Endodermal cell (in vitro differentiated cells): ENCODE results near the gene SMYD3. TPM values are rescaled to one million over a fixed set of nuclear protein-coding genes. Genes with fewer than 3 reads are reported as not detected.

ENCODE experiments used
- DNase-seq: peaks from one replicate; pipeline ENCODE4 v3.0.0-alpha.2; 2017
- H3K27ac ChIP-seq: 2 replicates; pipeline ENCODE4 v1.5.1; 2013; ENCODE audit warnings: mild to moderate bottlenecking, low read depth, low read length, moderate library complexity
- H3K27me3 ChIP-seq: 2 replicates; pipeline ENCODE4 v1.6.1; 2013; ENCODE audit warnings: mild to moderate bottlenecking, low read length, moderate library complexity; ENCODE audit not compliant: insufficient read depth, control insufficient read depth, poor library complexity, severe bottlenecking
- H3K36me3 ChIP-seq: 2 replicates; pipeline ENCODE4 v1.7.0; 2013; ENCODE audit warnings: mild to moderate bottlenecking, low read length, moderate library complexity; ENCODE audit not compliant: control insufficient read depth, insufficient read depth
- H3K4me1 ChIP-seq: one replicate; pipeline ENCODE4 v1.7.0; 2013; ENCODE audit warnings: low read length; ENCODE audit not compliant: control insufficient read depth, insufficient read depth
- H3K4me3 ChIP-seq: 2 replicates; pipeline ENCODE4 v1.5.1; 2013; ENCODE audit warnings: mild to moderate bottlenecking, low read length, moderate library complexity
- H3K9ac ChIP-seq: 2 replicates; pipeline ENCODE4 v1.6.1; 2013; ENCODE audit warnings: mild to moderate bottlenecking, low read length, moderate library complexity; ENCODE audit not compliant: poor library complexity, severe bottlenecking; ENCODE audit errors: extremely low read depth
- H3K9me3 ChIP-seq: 2 replicates; pipeline ENCODE4 v1.6.1; 2013; ENCODE audit warnings: mild to moderate bottlenecking, low read length, moderate library complexity; ENCODE audit not compliant: control insufficient read depth
- H3K27ac Mint-ChIP-seq: 2 replicates; pipeline ENCODE4 v1.8.0; 2020; ENCODE audit warnings: mixed read lengths
- H3K27me3 Mint-ChIP-seq: 2 replicates; pipeline ENCODE4 v1.8.0; 2021; ENCODE audit warnings: mild to moderate bottlenecking, mixed read lengths; ENCODE audit not compliant: insufficient read depth
- H3K36me3 Mint-ChIP-seq: 2 replicates; pipeline ENCODE4 v1.8.0; 2020; ENCODE audit warnings: low read depth, mixed read lengths
- H3K4me1 Mint-ChIP-seq: 2 replicates; pipeline ENCODE4 v1.8.0; 2020; ENCODE audit warnings: mixed read lengths
- H3K4me3 Mint-ChIP-seq: 2 replicates; pipeline ENCODE4 v1.8.0; 2020; ENCODE audit warnings: mild to moderate bottlenecking, moderate library complexity, mixed read lengths
- H3K9me3 Mint-ChIP-seq: 2 replicates; pipeline ENCODE4 v1.8.0; 2020; ENCODE audit warnings: mild to moderate bottlenecking, mixed read lengths
- WGBS, 2 experiments: methylation state at CpG; one replicate each; pipeline versions ENCODE4 v1.1.5 to v1.1.7; 2013; ENCODE audit warnings: missing lambda C conversion rate in 2 of 2, mixed read lengths in 1 of 2; ENCODE audit not compliant: insufficient coverage in 1 of 2, insufficient read length in 1 of 2; 5-methylcytosine and 5-hydroxymethylcytosine counted together
- total RNA-seq, 2 donors: library from RNA; stranded (reverse); fragmentation: NEBNext Ultra II Directional in 1 of 2; extraction: Animal tissue kit (Norgen Biotek cat#: 25700) in 1 of 2; gene quantifications; 2 replicates in 1 of 2; 3 replicates in 1 of 2; pipeline ENCODE4 v1.2.1, GENCODE V29; 2021
- TF ChIP-seq, protein P1 (sequence below): fragments of 200-600 bp; sonication (generic); conservative IDR thresholded peaks from 2 replicates; pipeline ENCODE4 v1.5.0; 2021; ENCODE audit warnings: antibody characterized with exemption, mild to moderate bottlenecking

The SMYD3 gene
- total RNA-seq, 2 donors from 2014 or later: 32.3 to 45.8 TPM

DNA sequence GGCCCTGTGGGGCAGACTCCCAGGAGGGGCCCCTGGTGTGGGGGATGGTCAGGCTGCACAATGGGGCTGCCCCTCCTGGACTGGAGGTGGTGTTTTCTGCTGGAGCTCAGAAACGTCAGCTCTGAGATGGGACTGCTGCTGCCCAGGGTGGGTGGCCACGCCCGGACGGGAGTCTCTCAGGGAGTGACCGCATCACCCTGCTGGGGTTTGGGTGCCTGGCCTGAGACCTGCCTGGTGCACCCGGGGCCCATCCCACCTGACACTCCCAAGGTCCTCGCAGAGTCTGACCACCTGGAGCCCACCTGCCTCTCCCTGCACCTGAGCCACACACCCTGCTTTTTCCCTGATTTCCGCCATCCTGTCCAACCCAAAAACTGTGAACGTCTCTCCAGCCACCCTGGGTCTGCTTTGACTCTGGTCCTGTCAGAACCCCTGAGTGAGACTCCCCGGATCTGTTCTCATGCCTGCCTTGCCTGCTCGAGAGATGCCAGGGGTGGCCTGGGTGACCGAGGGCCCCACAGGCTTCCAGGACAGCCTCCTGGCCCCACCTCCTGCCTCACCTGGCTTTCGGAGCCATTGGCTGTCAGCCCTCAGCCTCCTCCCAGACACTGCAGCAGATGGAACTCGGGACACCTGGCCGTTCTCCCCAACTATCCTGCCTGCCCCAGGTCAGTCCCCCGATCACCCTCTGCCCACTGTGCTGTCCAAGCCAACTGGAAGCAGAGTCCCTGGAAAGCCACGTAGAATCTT, 11.6 kb upstream of the SMYD3 start:
- Histone ChIP-seq H3K9me3 (peaks cover 15% of the 10 kb centered on the region), H3K4me1 (no peaks in the 10 kb centered on the region), H3K36me3 (no peaks in the 10 kb centered on the region), H3K27me3 (no peaks in the 10 kb centered on the region), H3K9ac (no peak overlapping the region), H3K4me3 (no peak overlapping the region), H3K27ac (no peak overlapping the region)
- WGBS, 2 experiments: 85 to 92% methylated on average over 11 to 17 of the region's 17 CpGs
- no peak overlapping the region for H3K4me3 Mint-ChIP-seq
- H3K9me3 Mint-ChIP-seq: peaks cover 37% of the 10 kb centered on the region
- H3K27me3 Mint-ChIP-seq: peaks cover 5% of the 10 kb centered on the region
- no peak overlapping the region for H3K27ac Mint-ChIP-seq
- no peaks in the 10 kb centered on the region for H3K4me1 Mint-ChIP-seq
- peak; percentile 34 for DNase-seq
- no peaks in the 10 kb centered on the region for H3K36me3 Mint-ChIP-seq
- TF ChIP-seq, protein P1, sequence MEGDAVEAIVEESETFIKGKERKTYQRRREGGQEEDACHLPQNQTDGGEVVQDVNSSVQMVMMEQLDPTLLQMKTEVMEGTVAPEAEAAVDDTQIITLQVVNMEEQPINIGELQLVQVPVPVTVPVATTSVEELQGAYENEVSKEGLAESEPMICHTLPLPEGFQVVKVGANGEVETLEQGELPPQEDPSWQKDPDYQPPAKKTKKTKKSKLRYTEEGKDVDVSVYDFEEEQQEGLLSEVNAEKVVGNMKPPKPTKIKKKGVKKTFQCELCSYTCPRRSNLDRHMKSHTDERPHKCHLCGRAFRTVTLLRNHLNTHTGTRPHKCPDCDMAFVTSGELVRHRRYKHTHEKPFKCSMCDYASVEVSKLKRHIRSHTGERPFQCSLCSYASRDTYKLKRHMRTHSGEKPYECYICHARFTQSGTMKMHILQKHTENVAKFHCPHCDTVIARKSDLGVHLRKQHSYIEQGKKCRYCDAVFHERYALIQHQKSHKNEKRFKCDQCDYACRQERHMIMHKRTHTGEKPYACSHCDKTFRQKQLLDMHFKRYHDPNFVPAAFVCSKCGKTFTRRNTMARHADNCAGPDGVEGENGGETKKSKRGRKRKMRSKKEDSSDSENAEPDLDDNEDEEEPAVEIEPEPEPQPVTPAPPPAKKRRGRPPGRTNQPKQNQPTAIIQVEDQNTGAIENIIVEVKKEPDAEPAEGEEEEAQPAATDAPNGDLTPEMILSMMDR: no peak

DNA sequence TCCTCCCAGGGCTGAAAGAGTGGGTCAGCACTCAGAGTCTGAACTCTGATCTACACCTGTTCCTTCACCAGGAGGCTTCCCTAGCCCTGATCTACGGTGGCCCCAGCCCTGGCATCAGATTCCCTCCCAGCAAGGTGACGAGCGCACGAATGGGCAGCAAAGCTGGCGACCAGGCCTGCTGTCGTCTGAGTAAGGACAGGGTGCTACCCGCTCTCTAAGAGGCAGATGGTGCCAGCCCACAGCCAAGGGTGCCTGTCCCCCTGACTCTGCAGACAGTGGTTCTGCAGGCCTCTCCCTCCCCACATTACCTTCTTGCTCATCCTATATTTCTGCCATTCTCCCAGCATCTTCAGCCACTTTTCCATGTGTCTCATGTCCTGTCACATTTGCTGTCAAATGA, 10.3 kb upstream of the SMYD3 start:
- H3K4me1 Mint-ChIP-seq: no peaks in the 10 kb centered on the region
- H3K36me3 Mint-ChIP-seq: no peaks in the 10 kb centered on the region
- H3K27me3 Mint-ChIP-seq: peaks cover 8% of the 10 kb centered on the region
- DNase-seq: peak; percentile 26
- Histone ChIP-seq H3K36me3 (no peaks in the 10 kb centered on the region), H3K4me1 (no peaks in the 10 kb centered on the region), H3K27ac (no peak overlapping the region), H3K27me3 (no peaks in the 10 kb centered on the region), H3K9me3 (peaks cover 15% of the 10 kb centered on the region), H3K4me3 (no peak overlapping the region), H3K9ac (no peak overlapping the region)
- peaks cover 42% of the 10 kb centered on the region for H3K9me3 Mint-ChIP-seq
- no peak overlapping the region for H3K4me3 Mint-ChIP-seq
- TF ChIP-seq, protein P1: no peak
- no peak overlapping the region for H3K27ac Mint-ChIP-seq
- 81 to 88% methylated on average over 6 to 7 of the region's 7 CpGs for WGBS, 2 experiments

DNA sequence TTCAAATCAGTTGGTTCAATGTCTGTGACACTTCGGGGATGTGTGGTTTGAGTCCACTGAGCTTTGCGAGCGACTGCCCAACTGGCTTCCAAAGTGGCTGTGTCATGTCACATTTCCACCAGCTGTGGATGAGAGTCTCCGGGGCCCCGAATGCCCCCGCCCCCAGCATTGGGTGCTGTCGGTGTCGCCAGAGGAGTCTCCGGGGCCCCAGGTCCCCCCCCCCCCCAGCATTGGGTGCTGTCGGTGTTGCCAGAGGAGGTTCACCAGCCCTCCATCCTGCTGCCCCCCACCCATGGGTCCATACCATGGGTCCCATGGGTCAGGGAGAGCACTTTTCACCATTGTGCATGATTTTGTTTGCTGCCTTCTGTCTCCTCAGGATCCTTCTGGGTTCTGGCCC, 9.0 kb upstream of the SMYD3 start:
- peaks cover 42% of the 10 kb centered on the region for H3K9me3 Mint-ChIP-seq
- H3K4me1 Mint-ChIP-seq: no peaks in the 10 kb centered on the region
- no peaks in the 10 kb centered on the region for H3K36me3 Mint-ChIP-seq
- Histone ChIP-seq H3K36me3 (no peaks in the 10 kb centered on the region), H3K27me3 (no peaks in the 10 kb centered on the region), H3K27ac (no peak overlapping the region), H3K4me1 (no peaks in the 10 kb centered on the region), H3K9me3 (peaks cover 15% of the 10 kb centered on the region), H3K4me3 (no peak overlapping the region), H3K9ac (no peak overlapping the region)
- DNase-seq: peak; percentile 18
- H3K27ac Mint-ChIP-seq: no peak overlapping the region
- no peak overlapping the region for H3K4me3 Mint-ChIP-seq
- 85% methylated on average over 4 to 10 of the region's 10 CpGs for WGBS, 2 experiments
- TF ChIP-seq, protein P1: no peak
- H3K27me3 Mint-ChIP-seq: peaks cover 8% of the 10 kb centered on the region
